ENCODE measurements around the gene ZSWIM5.
"Not testable (repeated sequence)": the region's sequence is repeated elsewhere in the genome, so short reads cannot be mapped to it uniquely, and the experiment has no call there.

ZSWIM5 gene

GRCh38 chr1:45106156-45106545 lies 100.3 kb downstream of the ZSWIM5 start:
- not testable (repeated sequence) for H3K4me1 ChIP-seq (ENCODE audit: control insufficient read depth, low read depth, low read length); H3K27me3 ChIP-seq (ENCODE audit: insufficient read depth, low read length, poor library complexity); H3K79me2 ChIP-seq (ENCODE audit: control insufficient read depth, insufficient read depth, low read length); H3K23ac ChIP-seq (ENCODE audit: low read length); H3K4me2 ChIP-seq (ENCODE audit: low read length); H3K9ac ChIP-seq (ENCODE audit: low read length); H3K18ac ChIP-seq (ENCODE audit: low read length); H2AK5ac ChIP-seq (ENCODE audit: low read length); H2BK120ac ChIP-seq (ENCODE audit: low read depth, low read length); H2BK15ac ChIP-seq (replicated peaks; ENCODE audit: low read depth); H4K8ac ChIP-seq (ENCODE audit: low read depth, low read length); H3K4me3 ChIP-seq (ENCODE audit: low read length); H3K27ac ChIP-seq (ENCODE audit: low read depth, low read length); H3K79me1 ChIP-seq (ENCODE audit: low read length); H3K36me3 ChIP-seq (ENCODE audit: control insufficient read depth, insufficient read depth, low read length); H3K4ac ChIP-seq (ENCODE audit: low read depth, low read length); H4K5ac ChIP-seq (ENCODE audit: low read length); H3K56ac ChIP-seq (ENCODE audit: low read length); H2BK5ac ChIP-seq (ENCODE audit: low read length)
- peak; percentile 11 for DNase-seq
- no CpG with 5 or more reads among the region's 31 CpGs for WGBS (ENCODE audit: extremely low coverage, insufficient coverage, low lambda C conversion rate)

- not testable (repeated sequence) for H2BK15ac ChIP-seq (replicated peaks; ENCODE audit: low read depth); H3K27me3 ChIP-seq (ENCODE audit: insufficient read depth, low read length, poor library complexity); H2AK5ac ChIP-seq (ENCODE audit: low read length); H2BK5ac ChIP-seq (ENCODE audit: low read length); DNase-seq; H3K36me3 ChIP-seq (ENCODE audit: control insufficient read depth, insufficient read depth, low read length); H3K9ac ChIP-seq (ENCODE audit: low read length); H3K79me1 ChIP-seq (ENCODE audit: low read length); H3K4ac ChIP-seq (ENCODE audit: low read depth, low read length); H3K18ac ChIP-seq (ENCODE audit: low read length); H4K5ac ChIP-seq (ENCODE audit: low read length); H3K4me1 ChIP-seq (ENCODE audit: control insufficient read depth, low read depth, low read length); H3K56ac ChIP-seq (ENCODE audit: low read length); H3K23ac ChIP-seq (ENCODE audit: low read length); H3K27ac ChIP-seq (ENCODE audit: low read depth, low read length); H3K4me3 ChIP-seq (ENCODE audit: low read length); H4K8ac ChIP-seq (ENCODE audit: low read depth, low read length); H2BK120ac ChIP-seq (ENCODE audit: low read depth, low read length); H3K79me2 ChIP-seq (ENCODE audit: control insufficient read depth, insufficient read depth, low read length); H3K4me2 ChIP-seq (ENCODE audit: low read length)
- no CpG with 5 or more reads among the region's 43 CpGs for WGBS (ENCODE audit: extremely low coverage, insufficient coverage, low lambda C conversion rate)
Measured at GRCh38 chr1:45105486-45106155, 100.8 kb downstream of the ZSWIM5 start.

- no peak overlapping the region for H3K23ac ChIP-seq (ENCODE audit: low read length)
- H3K27me3 ChIP-seq (ENCODE audit: insufficient read depth, low read length, poor library complexity): no peaks in the 10 kb centered on the region
Measured at GRCh38 chr1:45103534-45103933, 102.9 kb downstream of the ZSWIM5 start.

DNA sequence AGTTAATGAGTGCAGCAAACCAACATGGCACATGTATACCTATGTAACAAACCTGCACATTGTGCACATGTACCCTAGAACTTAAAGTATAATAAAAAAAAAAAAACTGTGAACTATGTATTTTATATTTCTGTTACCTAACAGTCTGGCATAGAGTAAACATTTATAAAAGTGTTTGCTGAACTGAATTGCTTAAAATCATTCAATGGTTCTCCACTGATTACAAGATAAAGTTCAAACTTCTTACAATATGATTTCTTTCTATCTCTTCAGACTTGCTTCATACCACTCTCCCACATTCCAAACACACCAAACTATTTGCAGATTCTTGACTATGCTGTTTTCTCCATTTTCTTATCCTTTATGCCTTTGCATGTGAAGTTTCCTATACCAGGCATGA lies 104.5 kb downstream of the ZSWIM5 start:
- no peaks in the 10 kb centered on the region for H3K79me2 ChIP-seq (ENCODE audit: control insufficient read depth, insufficient read depth, low read length)
- no peak overlapping the region for H3K18ac ChIP-seq (ENCODE audit: low read length)
- H3K56ac ChIP-seq (ENCODE audit: low read length): no peak overlapping the region
- DNase-seq: no peak
- H3K23ac ChIP-seq (ENCODE audit: low read length): no peak overlapping the region
- H2AK5ac ChIP-seq (ENCODE audit: low read length): no peak overlapping the region
- no peaks in the 10 kb centered on the region for H3K27me3 ChIP-seq (ENCODE audit: insufficient read depth, low read length, poor library complexity)
- no peaks in the 10 kb centered on the region for H3K36me3 ChIP-seq (ENCODE audit: control insufficient read depth, insufficient read depth, low read length)
- no peaks in the 10 kb centered on the region for H3K4me1 ChIP-seq (ENCODE audit: control insufficient read depth, low read depth, low read length)
- no peak overlapping the region for H3K9ac ChIP-seq (ENCODE audit: low read length)
- H2BK15ac ChIP-seq (replicated peaks; ENCODE audit: low read depth): no peak overlapping the region
- H4K5ac ChIP-seq (ENCODE audit: low read length): no peak overlapping the region
- no peak overlapping the region for H2BK120ac ChIP-seq (ENCODE audit: low read depth, low read length)
- H3K4ac ChIP-seq (ENCODE audit: low read depth, low read length): no peak overlapping the region
- no peak overlapping the region for H3K27ac ChIP-seq (ENCODE audit: low read depth, low read length)
- H4K8ac ChIP-seq (ENCODE audit: low read depth, low read length): no peak overlapping the region
- H2BK5ac ChIP-seq (ENCODE audit: low read length): no peak overlapping the region
- H3K79me1 ChIP-seq (ENCODE audit: low read length): no peaks in the 10 kb centered on the region
- no peak overlapping the region for H3K4me3 ChIP-seq (ENCODE audit: low read length)
- H3K4me2 ChIP-seq (ENCODE audit: low read length): no peak overlapping the region

More at GRCh38 chr1:45103534-45103933, 102.9 kb downstream of the ZSWIM5 start:
- Histone ChIP-seq H3K18ac (ENCODE audit: low read length) (no peak overlapping the region), H3K79me1 (ENCODE audit: low read length) (no peaks in the 10 kb centered on the region), H4K8ac (ENCODE audit: low read depth, low read length) (no peak overlapping the region), H3K4me3 (ENCODE audit: low read length) (no peak overlapping the region), H3K4me1 (ENCODE audit: control insufficient read depth, low read depth, low read length) (no peaks in the 10 kb centered on the region), H3K27ac (ENCODE audit: low read depth, low read length) (no peak overlapping the region), H3K36me3 (ENCODE audit: control insufficient read depth, insufficient read depth, low read length) (no peaks in the 10 kb centered on the region), H3K79me2 (ENCODE audit: control insufficient read depth, insufficient read depth, low read length) (no peaks in the 10 kb centered on the region), H3K9ac (ENCODE audit: low read length) (no peak overlapping the region), H3K56ac (ENCODE audit: low read length) (no peak overlapping the region), H3K4ac (ENCODE audit: low read depth, low read length) (no peak overlapping the region), H2BK5ac (ENCODE audit: low read length) (no peak overlapping the region), H2BK15ac (replicated peaks; ENCODE audit: low read depth) (no peak overlapping the region), H2AK5ac (ENCODE audit: low read length) (no peak overlapping the region), H2BK120ac (ENCODE audit: low read depth, low read length) (no peak overlapping the region), H3K4me2 (ENCODE audit: low read length) (no peak overlapping the region), H4K5ac (ENCODE audit: low read length) (no peak overlapping the region)
- DNase-seq: no peak

- H3K4me2 ChIP-seq (ENCODE audit: low read length); H3K9ac ChIP-seq (ENCODE audit: low read length); H2BK15ac ChIP-seq (replicated peaks; ENCODE audit: low read depth); H3K23ac ChIP-seq (ENCODE audit: low read length); H4K8ac ChIP-seq (ENCODE audit: low read depth, low read length); H2BK5ac ChIP-seq (ENCODE audit: low read length); H3K27me3 ChIP-seq (ENCODE audit: insufficient read depth, low read length, poor library complexity); H2BK120ac ChIP-seq (ENCODE audit: low read depth, low read length); H3K4me3 ChIP-seq (ENCODE audit: low read length); H3K4me1 ChIP-seq (ENCODE audit: control insufficient read depth, low read depth, low read length); H2AK5ac ChIP-seq (ENCODE audit: low read length); H3K79me2 ChIP-seq (ENCODE audit: control insufficient read depth, insufficient read depth, low read length); DNase-seq; H3K56ac ChIP-seq (ENCODE audit: low read length); H3K4ac ChIP-seq (ENCODE audit: low read depth, low read length); H4K5ac ChIP-seq (ENCODE audit: low read length); H3K18ac ChIP-seq (ENCODE audit: low read length); H3K79me1 ChIP-seq (ENCODE audit: low read length); H3K27ac ChIP-seq (ENCODE audit: low read depth, low read length); H3K36me3 ChIP-seq (ENCODE audit: control insufficient read depth, insufficient read depth, low read length): not testable (repeated sequence)
- WGBS (ENCODE audit: extremely low coverage, insufficient coverage, low lambda C conversion rate): no CpG with 5 or more reads among the region's 5 CpGs
Measured at GRCh38 chr1:45101528-45101927, 104.9 kb downstream of the ZSWIM5 start.

DNA sequence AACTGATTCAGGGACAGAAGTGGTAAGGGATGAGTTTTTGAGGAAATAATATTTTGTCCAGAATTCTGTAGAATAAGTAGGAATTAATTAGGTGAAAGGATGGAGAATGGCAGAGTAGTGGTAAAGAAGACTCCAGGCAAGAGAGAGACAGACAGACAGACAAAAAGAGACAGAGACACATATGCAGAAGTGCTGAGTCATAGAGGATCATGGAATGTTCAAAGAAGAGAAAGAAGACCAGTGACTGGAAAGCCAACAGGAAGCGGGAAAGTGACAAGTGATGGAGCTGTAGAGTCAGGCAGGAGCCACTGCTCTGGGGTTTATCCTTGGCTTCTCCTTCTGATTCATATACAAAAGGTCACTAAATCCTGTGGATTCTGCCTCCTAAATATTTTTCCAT lies 108.5 kb downstream of the ZSWIM5 start:
- Histone ChIP-seq H3K9ac (ENCODE audit: low read length) (no peak overlapping the region), H2BK120ac (ENCODE audit: low read depth, low read length) (no peak overlapping the region), H3K18ac (ENCODE audit: low read length) (no peak overlapping the region), H3K56ac (ENCODE audit: low read length) (no peak overlapping the region), H3K4me2 (ENCODE audit: low read length) (no peak overlapping the region), H3K79me1 (ENCODE audit: low read length) (no peaks in the 10 kb centered on the region), H2BK15ac (replicated peaks; ENCODE audit: low read depth) (no peak overlapping the region), H2BK5ac (ENCODE audit: low read length) (no peak overlapping the region), H3K23ac (ENCODE audit: low read length) (no peak overlapping the region), H3K4ac (ENCODE audit: low read depth, low read length) (no peak overlapping the region), H2AK5ac (ENCODE audit: low read length) (no peak overlapping the region), H4K5ac (ENCODE audit: low read length) (no peak overlapping the region), H3K4me3 (ENCODE audit: low read length) (no peak overlapping the region), H3K36me3 (ENCODE audit: control insufficient read depth, insufficient read depth, low read length) (no peaks in the 10 kb centered on the region), H4K8ac (ENCODE audit: low read depth, low read length) (no peak overlapping the region), H3K27me3 (ENCODE audit: insufficient read depth, low read length, poor library complexity) (no peaks in the 10 kb centered on the region), H3K4me1 (ENCODE audit: control insufficient read depth, low read depth, low read length) (no peaks in the 10 kb centered on the region), H3K27ac (ENCODE audit: low read depth, low read length) (no peak overlapping the region), H3K79me2 (ENCODE audit: control insufficient read depth, insufficient read depth, low read length) (no peaks in the 10 kb centered on the region)
- no CpG with 5 or more reads among the region's 1 CpG for WGBS (ENCODE audit: extremely low coverage, insufficient coverage, low lambda C conversion rate)
- DNase-seq: peak; percentile 53
